HEK293 (cell line): Measurements from ENCODE around the gene INPP4B.
A peak's percentile ranks its signal among the peaks of the same experiment; 100 is the strongest.

ENCODE experiments used
- BCL11B ChIP-seq: fragments of 450-650 bp; formaldehyde crosslinking; IDR thresholded peaks from 2 replicates; pipeline ENCODE4 v1.5.1; 2016; ENCODE audit warnings: low read depth, missing biosample characterization, missing genetic modification characterization
- GLIS1 ChIP-seq: fragments of 450-650 bp; formaldehyde crosslinking; IDR thresholded peaks from 2 replicates; pipeline ENCODE4 v1.5.1; 2016; ENCODE audit warnings: missing biosample characterization, missing genetic modification characterization
- KLF1 ChIP-seq: fragments of 450-650 bp; formaldehyde crosslinking; IDR thresholded peaks from 2 replicates; pipeline ENCODE4 v1.5.1; 2016; ENCODE audit warnings: missing biosample characterization, missing genetic modification characterization
- KLF10 ChIP-seq: fragments of 450-650 bp; IDR thresholded peaks from 2 replicates; pipeline ENCODE4 v1.5.1; 2018; ENCODE audit warnings: missing biosample characterization, mild to moderate bottlenecking, missing genetic modification characterization
- SCRT2 ChIP-seq: fragments of 450-650 bp; formaldehyde crosslinking; IDR thresholded peaks from 2 replicates; pipeline ENCODE4 v1.5.1; 2016; ENCODE audit warnings: missing biosample characterization, missing genetic modification characterization
- ZBTB17 ChIP-seq: fragments of 450-650 bp; formaldehyde crosslinking; IDR thresholded peaks from 2 replicates; pipeline ENCODE4 v1.5.1; 2016; ENCODE audit warnings: missing biosample characterization, missing genetic modification characterization
- ZNF157 ChIP-seq: fragments of 450-650 bp; formaldehyde crosslinking; IDR thresholded peaks from 2 replicates; pipeline ENCODE4 v1.5.1; 2016; ENCODE audit warnings: missing biosample characterization, missing genetic modification characterization
- ZNF23 ChIP-seq: fragments of 450-650 bp; formaldehyde crosslinking; IDR thresholded peaks from 2 replicates; pipeline ENCODE4 v1.5.1; 2016; ENCODE audit warnings: missing biosample characterization, missing genetic modification characterization, borderline replicate concordance
- ZNF324 ChIP-seq: fragments of 450-650 bp; formaldehyde crosslinking; IDR thresholded peaks from 2 replicates; pipeline ENCODE4 v1.5.1; 2016; ENCODE audit warnings: missing biosample characterization, missing genetic modification characterization
- ZNF473 ChIP-seq: fragments of 450-650 bp; formaldehyde crosslinking; IDR thresholded peaks from 2 replicates; pipeline ENCODE4 v1.5.1; 2017; ENCODE audit warnings: missing biosample characterization, missing genetic modification characterization
- ZNF558 ChIP-seq: fragments of 450-650 bp; formaldehyde crosslinking; IDR thresholded peaks from 2 replicates; pipeline ENCODE4 v1.5.1; 2016; ENCODE audit warnings: missing biosample characterization, missing genetic modification characterization
- ZNF707 ChIP-seq: fragments of 450-650 bp; formaldehyde crosslinking; IDR thresholded peaks from 2 replicates; pipeline ENCODE4 v1.5.1; 2016; ENCODE audit warnings: missing biosample characterization, missing genetic modification characterization
- ZNF792 ChIP-seq: fragments of 450-650 bp; formaldehyde crosslinking; IDR thresholded peaks from 2 replicates; pipeline ENCODE4 v1.5.1; 2016; ENCODE audit warnings: missing biosample characterization, missing genetic modification characterization
- ZNF843 ChIP-seq: fragments of 450-650 bp; formaldehyde crosslinking; IDR thresholded peaks from 2 replicates; pipeline ENCODE4 v1.5.1; 2016; ENCODE audit warnings: missing biosample characterization, missing genetic modification characterization
- ZSCAN23 ChIP-seq: fragments of 450-650 bp; formaldehyde crosslinking; IDR thresholded peaks from 2 replicates; pipeline ENCODE4 v1.5.1; 2016; ENCODE audit warnings: missing biosample characterization, missing genetic modification characterization
- TF ChIP-seq, protein P1 (sequence below): fragments of 450-650 bp; formaldehyde crosslinking; IDR thresholded peaks from 2 replicates; pipeline ENCODE4 v1.5.1; 2016; ENCODE audit warnings: missing biosample characterization, missing genetic modification characterization
- TF ChIP-seq, protein P2 (sequence below): fragments of 450-650 bp; formaldehyde crosslinking; IDR thresholded peaks from 2 replicates; pipeline ENCODE4 v1.5.1; 2016; ENCODE audit warnings: missing biosample characterization, missing genetic modification characterization
- TF ChIP-seq, protein P3 (sequence below): fragments of 450-650 bp; formaldehyde crosslinking; IDR thresholded peaks from 2 replicates; pipeline ENCODE4 v1.5.1; 2017; ENCODE audit warnings: missing biosample characterization, missing genetic modification characterization
- TF ChIP-seq, protein P4 (sequence below): fragments of 450-650 bp; formaldehyde crosslinking; IDR thresholded peaks from 2 replicates; pipeline ENCODE4 v1.5.1; 2017; ENCODE audit warnings: missing biosample characterization, missing genetic modification characterization
- TF ChIP-seq, protein P5 (sequence below): fragments of 450-650 bp; formaldehyde crosslinking; IDR thresholded peaks from 2 replicates; pipeline ENCODE4 v1.5.1; 2016; ENCODE audit warnings: missing biosample characterization, missing genetic modification characterization
- TF ChIP-seq, protein P6 (sequence below): fragments of 450-650 bp; formaldehyde crosslinking; IDR thresholded peaks from 2 replicates; pipeline ENCODE4 v1.5.1; 2017; ENCODE audit warnings: missing biosample characterization, missing genetic modification characterization
- TF ChIP-seq, protein P7 (sequence below): fragments of 450-650 bp; formaldehyde crosslinking; IDR thresholded peaks from 2 replicates; pipeline ENCODE4 v1.5.1; 2016; ENCODE audit warnings: missing biosample characterization, missing genetic modification characterization

The INPP4B gene

DNA sequence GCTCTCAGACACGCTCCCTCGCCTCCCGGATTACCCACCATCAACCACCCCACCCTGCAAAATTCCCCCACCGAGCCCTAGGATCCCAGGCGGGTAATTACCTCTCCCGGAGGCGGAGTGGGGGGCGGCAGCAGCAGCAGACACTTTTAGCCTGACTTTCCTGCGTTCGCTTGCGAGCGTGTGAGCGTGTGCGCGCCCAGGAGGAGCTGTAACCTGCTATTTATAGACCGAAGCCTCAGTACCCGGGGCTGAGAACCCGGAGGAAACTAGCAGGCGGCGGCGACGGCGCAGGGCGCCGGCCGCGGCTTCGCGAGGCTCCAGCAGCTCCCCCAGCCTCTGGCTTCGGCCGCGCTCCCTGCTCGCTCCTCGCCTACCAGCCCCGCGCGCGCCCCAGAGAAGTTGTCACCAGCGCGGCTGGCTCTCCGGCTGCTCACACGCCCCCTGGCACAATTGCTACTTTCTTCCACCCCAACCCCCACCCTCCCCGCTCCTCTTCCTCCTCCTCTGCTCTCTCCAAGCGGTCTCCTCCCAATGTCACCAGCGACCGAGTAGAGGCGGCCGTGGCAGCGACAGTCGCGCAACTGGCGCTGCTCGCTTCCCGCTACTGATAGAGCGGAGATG, at the start of gene INPP4B (continued):
- TF ChIP-seq ZNF157 (tag by site-specific recombination) (no peak), ZNF707 (no peak), ZNF558 (tag by site-specific recombination) (no peak), ZSCAN23 (tag by site-specific recombination) (no peak), ZBTB17 (tag by site-specific recombination) (no peak), GLIS1 (tag by site-specific recombination) (peak; percentile 82), ZNF473 (tag by site-specific recombination) (no peak), ZNF324 (no peak), BCL11B (tag by site-specific recombination) (no peak), KLF1 (tag by site-specific recombination) (no peak), ZNF23 (no peak), ZNF843 (tag by site-specific recombination) (no peak), SCRT2 (tag by site-specific recombination) (no peak), KLF10 (no peak), ZNF792 (tag by site-specific recombination) (no peak)
- TF ChIP-seq, protein P1, sequence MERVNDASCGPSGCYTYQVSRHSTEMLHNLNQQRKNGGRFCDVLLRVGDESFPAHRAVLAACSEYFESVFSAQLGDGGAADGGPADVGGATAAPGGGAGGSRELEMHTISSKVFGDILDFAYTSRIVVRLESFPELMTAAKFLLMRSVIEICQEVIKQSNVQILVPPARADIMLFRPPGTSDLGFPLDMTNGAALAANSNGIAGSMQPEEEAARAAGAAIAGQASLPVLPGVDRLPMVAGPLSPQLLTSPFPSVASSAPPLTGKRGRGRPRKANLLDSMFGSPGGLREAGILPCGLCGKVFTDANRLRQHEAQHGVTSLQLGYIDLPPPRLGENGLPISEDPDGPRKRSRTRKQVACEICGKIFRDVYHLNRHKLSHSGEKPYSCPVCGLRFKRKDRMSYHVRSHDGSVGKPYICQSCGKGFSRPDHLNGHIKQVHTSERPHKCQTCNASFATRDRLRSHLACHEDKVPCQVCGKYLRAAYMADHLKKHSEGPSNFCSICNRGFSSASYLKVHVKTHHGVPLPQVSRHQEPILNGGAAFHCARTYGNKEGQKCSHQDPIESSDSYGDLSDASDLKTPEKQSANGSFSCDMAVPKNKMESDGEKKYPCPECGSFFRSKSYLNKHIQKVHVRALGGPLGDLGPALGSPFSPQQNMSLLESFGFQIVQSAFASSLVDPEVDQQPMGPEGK (tag by site-specific recombination) = peak; percentile 9; the same call in 1 of the 2 replicates
- TF ChIP-seq, protein P2, sequence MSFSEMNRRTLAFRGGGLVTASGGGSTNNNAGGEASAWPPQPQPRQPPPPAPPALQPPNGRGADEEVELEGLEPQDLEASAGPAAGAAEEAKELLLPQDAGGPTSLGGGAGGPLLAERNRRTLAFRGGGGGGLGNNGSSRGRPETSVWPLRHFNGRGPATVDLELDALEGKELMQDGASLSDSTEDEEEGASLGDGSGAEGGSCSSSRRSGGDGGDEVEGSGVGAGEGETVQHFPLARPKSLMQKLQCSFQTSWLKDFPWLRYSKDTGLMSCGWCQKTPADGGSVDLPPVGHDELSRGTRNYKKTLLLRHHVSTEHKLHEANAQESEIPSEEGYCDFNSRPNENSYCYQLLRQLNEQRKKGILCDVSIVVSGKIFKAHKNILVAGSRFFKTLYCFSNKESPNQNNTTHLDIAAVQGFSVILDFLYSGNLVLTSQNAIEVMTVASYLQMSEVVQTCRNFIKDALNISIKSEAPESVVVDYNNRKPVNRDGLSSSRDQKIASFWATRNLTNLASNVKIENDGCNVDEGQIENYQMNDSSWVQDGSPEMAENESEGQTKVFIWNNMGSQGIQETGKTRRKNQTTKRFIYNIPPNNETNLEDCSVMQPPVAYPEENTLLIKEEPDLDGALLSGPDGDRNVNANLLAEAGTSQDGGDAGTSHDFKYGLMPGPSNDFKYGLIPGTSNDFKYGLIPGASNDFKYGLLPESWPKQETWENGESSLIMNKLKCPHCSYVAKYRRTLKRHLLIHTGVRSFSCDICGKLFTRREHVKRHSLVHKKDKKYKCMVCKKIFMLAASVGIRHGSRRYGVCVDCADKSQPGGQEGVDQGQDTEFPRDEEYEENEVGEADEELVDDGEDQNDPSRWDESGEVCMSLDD = no peak
- TF ChIP-seq, protein P3, sequence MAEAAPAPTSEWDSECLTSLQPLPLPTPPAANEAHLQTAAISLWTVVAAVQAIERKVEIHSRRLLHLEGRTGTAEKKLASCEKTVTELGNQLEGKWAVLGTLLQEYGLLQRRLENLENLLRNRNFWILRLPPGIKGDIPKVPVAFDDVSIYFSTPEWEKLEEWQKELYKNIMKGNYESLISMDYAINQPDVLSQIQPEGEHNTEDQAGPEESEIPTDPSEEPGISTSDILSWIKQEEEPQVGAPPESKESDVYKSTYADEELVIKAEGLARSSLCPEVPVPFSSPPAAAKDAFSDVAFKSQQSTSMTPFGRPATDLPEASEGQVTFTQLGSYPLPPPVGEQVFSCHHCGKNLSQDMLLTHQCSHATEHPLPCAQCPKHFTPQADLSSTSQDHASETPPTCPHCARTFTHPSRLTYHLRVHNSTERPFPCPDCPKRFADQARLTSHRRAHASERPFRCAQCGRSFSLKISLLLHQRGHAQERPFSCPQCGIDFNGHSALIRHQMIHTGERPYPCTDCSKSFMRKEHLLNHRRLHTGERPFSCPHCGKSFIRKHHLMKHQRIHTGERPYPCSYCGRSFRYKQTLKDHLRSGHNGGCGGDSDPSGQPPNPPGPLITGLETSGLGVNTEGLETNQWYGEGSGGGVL (tag by site-specific recombination) = peak; percentile 91
- TF ChIP-seq, protein P4, sequence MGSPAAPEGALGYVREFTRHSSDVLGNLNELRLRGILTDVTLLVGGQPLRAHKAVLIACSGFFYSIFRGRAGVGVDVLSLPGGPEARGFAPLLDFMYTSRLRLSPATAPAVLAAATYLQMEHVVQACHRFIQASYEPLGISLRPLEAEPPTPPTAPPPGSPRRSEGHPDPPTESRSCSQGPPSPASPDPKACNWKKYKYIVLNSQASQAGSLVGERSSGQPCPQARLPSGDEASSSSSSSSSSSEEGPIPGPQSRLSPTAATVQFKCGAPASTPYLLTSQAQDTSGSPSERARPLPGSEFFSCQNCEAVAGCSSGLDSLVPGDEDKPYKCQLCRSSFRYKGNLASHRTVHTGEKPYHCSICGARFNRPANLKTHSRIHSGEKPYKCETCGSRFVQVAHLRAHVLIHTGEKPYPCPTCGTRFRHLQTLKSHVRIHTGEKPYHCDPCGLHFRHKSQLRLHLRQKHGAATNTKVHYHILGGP (tag by site-specific recombination) = no peak
- TF ChIP-seq, protein P5, sequence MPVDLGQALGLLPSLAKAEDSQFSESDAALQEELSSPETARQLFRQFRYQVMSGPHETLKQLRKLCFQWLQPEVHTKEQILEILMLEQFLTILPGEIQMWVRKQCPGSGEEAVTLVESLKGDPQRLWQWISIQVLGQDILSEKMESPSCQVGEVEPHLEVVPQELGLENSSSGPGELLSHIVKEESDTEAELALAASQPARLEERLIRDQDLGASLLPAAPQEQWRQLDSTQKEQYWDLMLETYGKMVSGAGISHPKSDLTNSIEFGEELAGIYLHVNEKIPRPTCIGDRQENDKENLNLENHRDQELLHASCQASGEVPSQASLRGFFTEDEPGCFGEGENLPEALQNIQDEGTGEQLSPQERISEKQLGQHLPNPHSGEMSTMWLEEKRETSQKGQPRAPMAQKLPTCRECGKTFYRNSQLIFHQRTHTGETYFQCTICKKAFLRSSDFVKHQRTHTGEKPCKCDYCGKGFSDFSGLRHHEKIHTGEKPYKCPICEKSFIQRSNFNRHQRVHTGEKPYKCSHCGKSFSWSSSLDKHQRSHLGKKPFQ (tag by site-specific recombination) = no peak
- TF ChIP-seq, protein P6, sequence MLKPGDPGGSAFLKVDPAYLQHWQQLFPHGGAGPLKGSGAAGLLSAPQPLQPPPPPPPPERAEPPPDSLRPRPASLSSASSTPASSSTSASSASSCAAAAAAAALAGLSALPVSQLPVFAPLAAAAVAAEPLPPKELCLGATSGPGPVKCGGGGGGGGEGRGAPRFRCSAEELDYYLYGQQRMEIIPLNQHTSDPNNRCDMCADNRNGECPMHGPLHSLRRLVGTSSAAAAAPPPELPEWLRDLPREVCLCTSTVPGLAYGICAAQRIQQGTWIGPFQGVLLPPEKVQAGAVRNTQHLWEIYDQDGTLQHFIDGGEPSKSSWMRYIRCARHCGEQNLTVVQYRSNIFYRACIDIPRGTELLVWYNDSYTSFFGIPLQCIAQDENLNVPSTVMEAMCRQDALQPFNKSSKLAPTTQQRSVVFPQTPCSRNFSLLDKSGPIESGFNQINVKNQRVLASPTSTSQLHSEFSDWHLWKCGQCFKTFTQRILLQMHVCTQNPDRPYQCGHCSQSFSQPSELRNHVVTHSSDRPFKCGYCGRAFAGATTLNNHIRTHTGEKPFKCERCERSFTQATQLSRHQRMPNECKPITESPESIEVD (tag by site-specific recombination) = no peak
- TF ChIP-seq, protein P7, sequence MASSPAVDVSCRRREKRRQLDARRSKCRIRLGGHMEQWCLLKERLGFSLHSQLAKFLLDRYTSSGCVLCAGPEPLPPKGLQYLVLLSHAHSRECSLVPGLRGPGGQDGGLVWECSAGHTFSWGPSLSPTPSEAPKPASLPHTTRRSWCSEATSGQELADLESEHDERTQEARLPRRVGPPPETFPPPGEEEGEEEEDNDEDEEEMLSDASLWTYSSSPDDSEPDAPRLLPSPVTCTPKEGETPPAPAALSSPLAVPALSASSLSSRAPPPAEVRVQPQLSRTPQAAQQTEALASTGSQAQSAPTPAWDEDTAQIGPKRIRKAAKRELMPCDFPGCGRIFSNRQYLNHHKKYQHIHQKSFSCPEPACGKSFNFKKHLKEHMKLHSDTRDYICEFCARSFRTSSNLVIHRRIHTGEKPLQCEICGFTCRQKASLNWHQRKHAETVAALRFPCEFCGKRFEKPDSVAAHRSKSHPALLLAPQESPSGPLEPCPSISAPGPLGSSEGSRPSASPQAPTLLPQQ (tag by site-specific recombination) = no peak
